ENCODE measurements around the gene EXD3.

Gene EXD3

GRCh38 chr9:137366445-137366810, 56.5 kb downstream of the EXD3 start:
- peaks cover 86% of the 10 kb centered on the region for H3K27me3 ChIP-seq (replicated peaks; ENCODE audit: insufficient read depth, low read length)
- no peak for TF ChIP-seq EZH2phosphoT487 (IDR thresholded peaks at IDR 0.05; ENCODE audit: low read length)
- TF ChIP-seq EZH2 (optimal IDR thresholded peaks at IDR 0.05; ENCODE audit: low read depth, low read length), result no peak
- TF ChIP-seq CTCF (IDR thresholded peaks at IDR 0.05; ENCODE audit: low read length), result no peak
- DNase-seq, result no peak
- no peaks in the 10 kb centered on the region for H3K9me3 ChIP-seq (replicated peaks; ENCODE audit: insufficient read depth, low read length)
- no peak overlapping the region for H3K4me3 ChIP-seq (ENCODE audit: low read length)
- H3K9me2 ChIP-seq (replicated peaks; ENCODE audit: insufficient read depth, low read length), result no peaks in the 10 kb centered on the region
- no peaks in the 10 kb centered on the region for H3K79me2 ChIP-seq (ENCODE audit: low read length)
- H2AFZ ChIP-seq (ENCODE audit: low read length), result no peak overlapping the region
- H3K9ac ChIP-seq (ENCODE audit: low read length), result no peak overlapping the region
- no peaks in the 10 kb centered on the region for H3F3A ChIP-seq (ENCODE audit: insufficient read depth, low read length)
- H3K36me3 ChIP-seq (replicated peaks; ENCODE audit: insufficient read depth, low read length), result no peaks in the 10 kb centered on the region
- H4K20me1 ChIP-seq (ENCODE audit: insufficient read depth, low read length), result no peaks in the 10 kb centered on the region
- no peak overlapping the region for H3K4me2 ChIP-seq (ENCODE audit: low read depth, low read length)
- H3K4me1 ChIP-seq (ENCODE audit: low read length), result no peaks in the 10 kb centered on the region
- no peak overlapping the region for H3K27ac ChIP-seq (ENCODE audit: low read length)

- H2AFZ ChIP-seq (ENCODE audit: low read length), result no peak overlapping the region
- DNase-seq, result no peak
- H3K4me3 ChIP-seq (ENCODE audit: low read length), result no peak overlapping the region
- no peaks in the 10 kb centered on the region for H3K4me1 ChIP-seq (ENCODE audit: low read length)
- H3K9ac ChIP-seq (ENCODE audit: low read length), result no peak overlapping the region
- H3K27me3 ChIP-seq (replicated peaks; ENCODE audit: insufficient read depth, low read length), result peaks cover 86% of the 10 kb centered on the region
- no peaks in the 10 kb centered on the region for H4K20me1 ChIP-seq (ENCODE audit: insufficient read depth, low read length)
- H3K79me2 ChIP-seq (ENCODE audit: low read length), result no peaks in the 10 kb centered on the region
- H3K27ac ChIP-seq (ENCODE audit: low read length), result no peak overlapping the region
- H3K4me2 ChIP-seq (ENCODE audit: low read depth, low read length), result peak overlapping the region; percentile 45; the same call in 1 of the 2 replicates
- H3K9me2 ChIP-seq (replicated peaks; ENCODE audit: insufficient read depth, low read length), result no peaks in the 10 kb centered on the region
- no peaks in the 10 kb centered on the region for H3F3A ChIP-seq (ENCODE audit: insufficient read depth, low read length)
- TF ChIP-seq EZH2phosphoT487 (IDR thresholded peaks at IDR 0.05; ENCODE audit: low read length), result no peak
- no peak for TF ChIP-seq CTCF (IDR thresholded peaks at IDR 0.05; ENCODE audit: low read length)
- TF ChIP-seq EZH2 (optimal IDR thresholded peaks at IDR 0.05; ENCODE audit: low read depth, low read length), result no peak
- no peaks in the 10 kb centered on the region for H3K36me3 ChIP-seq (replicated peaks; ENCODE audit: insufficient read depth, low read length)
- no peaks in the 10 kb centered on the region for H3K9me3 ChIP-seq (replicated peaks; ENCODE audit: insufficient read depth, low read length)
These were observed 57.2 kb downstream of the EXD3 start for GRCh38 chr9:137365552-137366444.

DNA sequence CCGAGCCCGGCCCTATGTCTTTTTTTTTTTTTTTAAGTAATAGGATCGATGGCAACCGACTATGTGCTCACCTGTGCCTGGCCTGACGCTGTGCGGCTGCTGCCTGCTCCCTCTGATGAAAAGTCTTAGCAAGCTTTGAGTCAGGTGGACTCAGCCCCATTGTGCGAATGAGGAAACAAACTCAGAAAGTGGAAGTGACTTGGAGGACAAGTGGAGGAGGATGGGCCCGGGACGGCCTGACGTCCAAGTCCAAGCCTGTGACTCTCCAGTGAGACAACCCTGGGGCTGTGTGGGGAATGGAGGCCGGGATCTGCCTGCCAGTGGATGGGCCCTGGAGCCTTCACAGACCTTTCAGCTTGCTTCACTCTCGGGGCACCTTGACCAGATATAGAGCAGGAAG, 57.9 kb downstream of the EXD3 start:
- H3K9me2 ChIP-seq (replicated peaks; ENCODE audit: insufficient read depth, low read length), result no peaks in the 10 kb centered on the region
- no peaks in the 10 kb centered on the region for H3K9me3 ChIP-seq (replicated peaks; ENCODE audit: insufficient read depth, low read length)
- H4K20me1 ChIP-seq (ENCODE audit: insufficient read depth, low read length), result no peaks in the 10 kb centered on the region
- DNase-seq, result no peak
- 0 out of 2 replicates have a peak overlapping the region, but pooled peaks have one; percentile 11 for H2AFZ ChIP-seq (ENCODE audit: low read length)
- H3K4me2 ChIP-seq (ENCODE audit: low read depth, low read length), result peak overlapping the region; percentile 45; the same call in 1 of the 2 replicates
- no peaks in the 10 kb centered on the region for H3K4me1 ChIP-seq (ENCODE audit: low read length)
- TF ChIP-seq EZH2 (optimal IDR thresholded peaks at IDR 0.05; ENCODE audit: low read depth, low read length), result no peak
- TF ChIP-seq EZH2phosphoT487 (IDR thresholded peaks at IDR 0.05; ENCODE audit: low read length), result no peak
- no peak for TF ChIP-seq CTCF (IDR thresholded peaks at IDR 0.05; ENCODE audit: low read length)
- no peaks in the 10 kb centered on the region for H3F3A ChIP-seq (ENCODE audit: insufficient read depth, low read length)
- H3K79me2 ChIP-seq (ENCODE audit: low read length), result no peaks in the 10 kb centered on the region
- no peak overlapping the region for H3K27ac ChIP-seq (ENCODE audit: low read length)
- no peaks in the 10 kb centered on the region for H3K36me3 ChIP-seq (replicated peaks; ENCODE audit: insufficient read depth, low read length)
- H3K9ac ChIP-seq (ENCODE audit: low read length), result no peak overlapping the region
- H3K27me3 ChIP-seq (replicated peaks; ENCODE audit: insufficient read depth, low read length), result peaks cover 86% of the 10 kb centered on the region
- peak overlapping the region; percentile 20; the same call in 1 of the 2 replicates for H3K4me3 ChIP-seq (ENCODE audit: low read length)
